K562 (cell line): ENCODE data around the gene NFE2. TPM values are rescaled to one million over a fixed set of nuclear protein-coding genes. Genes with fewer than 3 reads are reported as not detected.
A peak's percentile ranks its signal among the peaks of the same experiment; 100 is the strongest.

ENCODE experiments used
- CHCHD3 ChIP-seq: fragments of 250-450 bp; sonication (Bioruptor Pico); IDR thresholded peaks from 2 replicates; pipeline ENCODE4 v2.1.2; 2022; ENCODE audit warnings: mild to moderate bottlenecking
- FOXJ3 ChIP-seq: sonication (generic); formaldehyde crosslinking; IDR thresholded peaks from 2 replicates; pipeline ENCODE4 v1.4.0; 2020; ENCODE audit warnings: mild to moderate bottlenecking, missing genetic modification reagents
- GATA2 ChIP-seq: sonication (generic); formaldehyde crosslinking; IDR thresholded peaks from 2 replicates; pipeline ENCODE4 v1.4.0; 2020; ENCODE audit warnings: mild to moderate bottlenecking, missing genetic modification reagents
- HMG20A ChIP-seq: fragments of 450-650 bp; formaldehyde crosslinking; conservative IDR thresholded peaks from 2 replicates; pipeline ENCODE4 v1.4.0; 2020; ENCODE audit warnings: mild to moderate bottlenecking, mixed read lengths
- HMGXB4 ChIP-seq: sonication (generic); formaldehyde crosslinking; IDR thresholded peaks from 2 replicates; pipeline ENCODE4 v1.8.1; 2023; ENCODE audit warnings: mild to moderate bottlenecking, missing genetic modification reagents
- KAT7 ChIP-seq: sonication (generic); formaldehyde crosslinking; IDR thresholded peaks from 2 replicates; pipeline ENCODE4 v1.8.0; 2022; ENCODE audit warnings: missing genetic modification reagents, mild to moderate bottlenecking, borderline replicate concordance
- KLF1 ChIP-seq: fragments of 450-650 bp; IDR thresholded peaks from 2 replicates; pipeline ENCODE4 v1.6.1; 2016; ENCODE audit warnings: missing genetic modification characterization, missing compliant biosample characterization
- MAX ChIP-seq: sonication (generic); formaldehyde crosslinking; IDR thresholded peaks from 2 replicates; pipeline ENCODE4 v1.9.0; 2022; ENCODE audit warnings: mild to moderate bottlenecking, missing genetic modification reagents
- NCOA2 ChIP-seq, 2 experiments: fragments of 450-650 bp; IDR thresholded peaks; 2 replicates each; pipeline ENCODE4 v1.6.1; 2018; ENCODE audit warnings: mild to moderate bottlenecking in 2 of 2, moderate library complexity in 1 of 2; ENCODE audit not compliant: partially characterized antibody in 2 of 2
- RAD21 ChIP-seq, 2 experiments: fragments of 250-450 bp in 1 of 2; fragments of 450-650 bp in 1 of 2; sonication (Bioruptor Pico) in 1 of 2; formaldehyde crosslinking in 1 of 2; IDR thresholded peaks in 1 of 2; conservative IDR thresholded peaks in 1 of 2; 2 replicates each; pipeline versions ENCODE4 v1.4.0 to v1.8.0; 2020 to 2022; ENCODE audit warnings: mild to moderate bottlenecking in 2 of 2, moderate library complexity in 1 of 2
- RREB1 ChIP-seq: fragments of 250-450 bp; sonication (Bioruptor Pico); IDR thresholded peaks from 2 replicates; pipeline ENCODE4 v1.4.0; 2020
- SAFB2 ChIP-seq: fragments of 200-400 bp; formaldehyde crosslinking; IDR thresholded peaks from 2 replicates; pipeline ENCODE4 v1.6.1; 2018; ENCODE audit warnings: borderline replicate concordance, low read length, low read depth, moderate library complexity; ENCODE audit not compliant: severe bottlenecking
- SPI1 ChIP-seq: IDR thresholded peaks from 2 replicates; pipeline ENCODE4 v1.6.1; 2011; ENCODE audit warnings: low read depth, low read length, control low read depth, borderline replicate concordance
- THRB ChIP-seq: fragments of 450-650 bp; formaldehyde crosslinking; conservative IDR thresholded peaks from 2 replicates; pipeline ENCODE4 v1.4.0; 2022; ENCODE audit warnings: mild to moderate bottlenecking, missing genetic modification characterization
- TSC22D4 ChIP-seq: fragments of 450-650 bp; IDR thresholded peaks from 2 replicates; pipeline ENCODE4 v1.6.1; 2016; ENCODE audit warnings: missing genetic modification characterization, missing biosample characterization, control low read depth
- ZBTB2 ChIP-seq: fragments of 450-650 bp; IDR thresholded peaks from 2 replicates; pipeline ENCODE4 v1.6.1; 2016; ENCODE audit warnings: antibody characterized with exemption
- ZNF77 ChIP-seq: fragments of 250-450 bp; sonication (Bioruptor Pico); IDR thresholded peaks from 2 replicates; pipeline ENCODE4 v1.5.0; 2020
- polyA plus RNA-seq, 8 experiments: library from polyadenylated mRNA; depleted of rRNA in 4 of 8; stranded (reverse) in 5 of 8; unstranded in 3 of 8; fragments of >200 nt; fragmentation: Nextera tagmentation in 2 of 8; fragmentation: Illumina TruSeq in 1 of 8; extraction: Ambion mirVana in 2 of 8; extraction: Trizol in 1 of 8; gene quantifications; 2 replicates each; pipeline versions ENCODE4 v1.2.1 to v1.2.3, GENCODE V29; 2011 to 2014; ENCODE audit warnings: inconsistent platforms in 1 of 8, missing spikeins in 1 of 8
- total RNA-seq, 7 experiments: library from RNA; depleted of rRNA in 6 of 7; stranded (reverse); fragments of >200 nt in 6 of 7; fragmentation: Illumina TruSeq in 2 of 7; extraction: Trizol in 2 of 7; gene quantifications; 2 replicates each; pipeline versions ENCODE4 v1.2.1 to v1.2.3, GENCODE V29; 2011 to 2021; ENCODE audit warnings: low replicate concordance in 1 of 7

Gene NFE2
- total and polyA plus RNA-seq, 9 of the 15 experiments (the other 6 are each of a cell fraction or from before 2014, with no cell fraction given), result 12.3 to 282 (median 208) TPM

- no peak for TF ChIP-seq HMG20A
- no peak for TF ChIP-seq CHCHD3 (CRISPR knock-in tag)
- TF ChIP-seq THRB, result no peak
- 0 out of 2 replicates have a peak, but pooled peaks have one; percentile 14 for TF ChIP-seq ZBTB2
- no peak for TF ChIP-seq RAD21 (CRISPR knock-in tag; conservative IDR thresholded peaks at IDR 0.05 in 1 of 2, IDR thresholded peaks at IDR 0.05 in 1 of 2)
- TF ChIP-seq RREB1 (CRISPR knock-in tag), result peak; percentile 62; the same call in 1 of the 2 replicates
- no peak; the same call in 1 of the 2 replicates for TF ChIP-seq HMGXB4
- no peak for TF ChIP-seq TSC22D4 (tag)
- no peak for TF ChIP-seq NCOA2 (IDR thresholded peaks at IDR 0.05; ENCODE audit: partially characterized antibody in 2 of 2)
- TF ChIP-seq KLF1 (tag), result no peak
- no peak for TF ChIP-seq KAT7
- TF ChIP-seq SAFB2, result no peak
- no peak for TF ChIP-seq SPI1
- TF ChIP-seq MAX, result no peak
- TF ChIP-seq ZNF77 (CRISPR knock-in tag), result no peak
- no peak for TF ChIP-seq GATA2 (CRISPR knock-in tag)
- TF ChIP-seq FOXJ3 (CRISPR knock-in tag), result no peak
Observed at GRCh38 chr12:54294953-54295566, 5.8 kb downstream of the NFE2 start (continued).
